ENCODE results near the gene ANKFY1.

Gene ANKFY1

GRCh38 chr17:4247361-4247970, 16.3 kb downstream of the ANKFY1 start:
- H3K27ac ChIP-seq = no peak overlapping the region
- TF ChIP-seq, protein P1, sequence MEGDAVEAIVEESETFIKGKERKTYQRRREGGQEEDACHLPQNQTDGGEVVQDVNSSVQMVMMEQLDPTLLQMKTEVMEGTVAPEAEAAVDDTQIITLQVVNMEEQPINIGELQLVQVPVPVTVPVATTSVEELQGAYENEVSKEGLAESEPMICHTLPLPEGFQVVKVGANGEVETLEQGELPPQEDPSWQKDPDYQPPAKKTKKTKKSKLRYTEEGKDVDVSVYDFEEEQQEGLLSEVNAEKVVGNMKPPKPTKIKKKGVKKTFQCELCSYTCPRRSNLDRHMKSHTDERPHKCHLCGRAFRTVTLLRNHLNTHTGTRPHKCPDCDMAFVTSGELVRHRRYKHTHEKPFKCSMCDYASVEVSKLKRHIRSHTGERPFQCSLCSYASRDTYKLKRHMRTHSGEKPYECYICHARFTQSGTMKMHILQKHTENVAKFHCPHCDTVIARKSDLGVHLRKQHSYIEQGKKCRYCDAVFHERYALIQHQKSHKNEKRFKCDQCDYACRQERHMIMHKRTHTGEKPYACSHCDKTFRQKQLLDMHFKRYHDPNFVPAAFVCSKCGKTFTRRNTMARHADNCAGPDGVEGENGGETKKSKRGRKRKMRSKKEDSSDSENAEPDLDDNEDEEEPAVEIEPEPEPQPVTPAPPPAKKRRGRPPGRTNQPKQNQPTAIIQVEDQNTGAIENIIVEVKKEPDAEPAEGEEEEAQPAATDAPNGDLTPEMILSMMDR (conservative IDR thresholded peaks at IDR 0.05) = no peak

GRCh38 chr17:4246674-4247073, 17.1 kb downstream of the ANKFY1 start:
- no peak overlapping the region for H3K27ac ChIP-seq
- TF ChIP-seq, protein P1 (conservative IDR thresholded peaks at IDR 0.05) = no peak

DNA sequence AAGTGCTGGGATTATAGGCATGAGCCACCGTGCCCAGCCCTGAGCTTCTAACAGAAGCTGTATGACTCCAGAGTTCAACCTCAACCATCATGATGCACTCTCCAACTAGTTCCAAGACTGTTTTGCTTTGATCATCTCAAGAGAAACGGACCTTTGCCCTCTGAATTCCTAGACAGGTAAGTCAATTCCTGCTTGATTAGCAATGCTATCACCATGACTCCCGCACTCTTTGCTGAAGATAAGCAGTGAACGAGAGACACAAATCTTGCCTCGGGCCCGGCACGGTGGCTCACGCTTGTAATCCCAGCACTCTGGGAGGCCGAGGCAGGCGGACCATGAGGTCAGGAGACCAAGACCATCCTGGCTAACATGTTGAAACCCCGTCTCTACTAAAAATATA, 22.2 kb downstream of the ANKFY1 start:
- TF ChIP-seq, protein P1 (conservative IDR thresholded peaks at IDR 0.05) = no peak

DNA sequence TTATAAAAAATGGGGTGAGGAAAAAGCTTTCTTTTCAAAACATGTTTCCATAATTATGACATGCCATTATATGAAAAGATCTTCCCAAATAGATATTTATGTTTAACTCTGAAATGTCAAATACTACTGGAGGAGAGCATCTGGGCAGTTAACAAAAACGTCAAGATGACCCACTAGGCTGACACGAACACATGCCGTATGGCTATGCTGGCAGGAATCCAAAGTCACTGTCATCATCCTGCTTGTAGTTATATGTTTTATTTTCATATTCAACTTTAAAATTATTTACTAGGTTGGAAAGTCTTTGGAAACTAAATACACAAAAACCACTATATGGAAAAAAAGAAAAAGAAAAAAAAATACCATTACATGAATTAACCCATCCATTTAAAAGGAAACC, 27.3 kb downstream of the ANKFY1 start:
- TF ChIP-seq, protein P1 (conservative IDR thresholded peaks at IDR 0.05) = no peak
- H3K27ac ChIP-seq = no peak overlapping the region

More for the DNA sequence above, 22.2 kb downstream of the ANKFY1 start:
- no peak overlapping the region for H3K27ac ChIP-seq

GRCh38 chr17:4235372-4236279, 28.2 kb downstream of the ANKFY1 start:
- no peak overlapping the region for H3K27ac ChIP-seq
- TF ChIP-seq, protein P1 (conservative IDR thresholded peaks at IDR 0.05) = no peak

DNA sequence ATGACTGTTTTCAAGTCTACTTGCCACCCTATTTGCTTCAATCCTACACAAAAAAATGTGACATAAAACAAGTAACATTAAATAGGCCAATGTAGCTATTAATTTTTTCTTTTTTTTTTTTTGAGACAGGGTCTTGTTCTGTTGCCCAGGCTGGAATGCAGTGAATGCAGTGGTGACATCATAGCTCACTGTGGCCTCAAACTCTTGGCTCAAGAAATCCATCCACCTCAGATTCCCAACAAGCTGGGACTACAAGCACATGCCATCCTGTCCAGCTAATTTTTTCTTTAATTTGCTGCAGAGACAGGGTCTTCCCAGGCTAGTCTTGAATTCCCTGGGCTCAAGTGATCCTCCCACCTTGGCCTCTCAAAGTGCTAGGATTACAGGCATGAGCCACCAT, 29.4 kb downstream of the ANKFY1 start:
- TF ChIP-seq, protein P1 (conservative IDR thresholded peaks at IDR 0.05) = no peak
- H3K27ac ChIP-seq = no peak overlapping the region

GRCh38 chr17:4233668-4234258, 30.0 kb downstream of the ANKFY1 start:
- H3K27ac ChIP-seq = no peak overlapping the region
- TF ChIP-seq, protein P1 (conservative IDR thresholded peaks at IDR 0.05) = no peak

Data from VCaP (cell line).